C4-2B (cell line): ENCODE results near the gene GRK2.
"Not testable (repeated sequence)": the region's sequence is repeated elsewhere in the genome, so short reads cannot be mapped to it uniquely, and the experiment has no call there.

Experiments used
- H3K27ac ChIP-seq: fragments of 450-650 bp; 2 replicates; pipeline ENCODE4 v1.5.1; 2017
- ZFX ChIP-seq: fragments of 450-650 bp; IDR thresholded peaks from 2 replicates; pipeline ENCODE4 v1.6.1; 2017
- TF ChIP-seq, protein P1 (sequence below): fragments of 450-650 bp; conservative IDR thresholded peaks from 2 replicates; pipeline ENCODE4 v1.5.1; 2017; ENCODE audit warnings: mild to moderate bottlenecking

GRK2 gene

DNA sequence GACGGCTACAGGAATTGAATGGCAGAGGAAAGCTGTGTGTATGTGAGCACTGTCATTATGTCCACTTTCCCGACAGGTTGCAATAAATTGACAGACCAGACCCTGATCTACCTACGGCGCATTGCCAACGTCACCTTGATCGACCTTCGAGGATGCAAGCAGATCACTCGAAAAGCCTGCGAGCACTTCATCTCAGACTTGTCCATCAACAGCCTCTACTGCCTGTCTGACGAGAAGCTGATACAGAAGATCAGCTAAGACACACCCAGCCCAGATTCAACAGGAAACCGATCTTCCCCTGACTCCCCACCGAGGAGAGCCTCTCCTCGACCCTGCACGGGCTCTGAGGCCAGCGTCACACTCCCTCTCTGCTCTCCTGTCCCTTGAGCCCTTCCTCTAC is 11.5 kb upstream of the GRK2 start:
- TF ChIP-seq ZFX = no peak
- TF ChIP-seq, protein P1, sequence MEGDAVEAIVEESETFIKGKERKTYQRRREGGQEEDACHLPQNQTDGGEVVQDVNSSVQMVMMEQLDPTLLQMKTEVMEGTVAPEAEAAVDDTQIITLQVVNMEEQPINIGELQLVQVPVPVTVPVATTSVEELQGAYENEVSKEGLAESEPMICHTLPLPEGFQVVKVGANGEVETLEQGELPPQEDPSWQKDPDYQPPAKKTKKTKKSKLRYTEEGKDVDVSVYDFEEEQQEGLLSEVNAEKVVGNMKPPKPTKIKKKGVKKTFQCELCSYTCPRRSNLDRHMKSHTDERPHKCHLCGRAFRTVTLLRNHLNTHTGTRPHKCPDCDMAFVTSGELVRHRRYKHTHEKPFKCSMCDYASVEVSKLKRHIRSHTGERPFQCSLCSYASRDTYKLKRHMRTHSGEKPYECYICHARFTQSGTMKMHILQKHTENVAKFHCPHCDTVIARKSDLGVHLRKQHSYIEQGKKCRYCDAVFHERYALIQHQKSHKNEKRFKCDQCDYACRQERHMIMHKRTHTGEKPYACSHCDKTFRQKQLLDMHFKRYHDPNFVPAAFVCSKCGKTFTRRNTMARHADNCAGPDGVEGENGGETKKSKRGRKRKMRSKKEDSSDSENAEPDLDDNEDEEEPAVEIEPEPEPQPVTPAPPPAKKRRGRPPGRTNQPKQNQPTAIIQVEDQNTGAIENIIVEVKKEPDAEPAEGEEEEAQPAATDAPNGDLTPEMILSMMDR = no peak

DNA sequence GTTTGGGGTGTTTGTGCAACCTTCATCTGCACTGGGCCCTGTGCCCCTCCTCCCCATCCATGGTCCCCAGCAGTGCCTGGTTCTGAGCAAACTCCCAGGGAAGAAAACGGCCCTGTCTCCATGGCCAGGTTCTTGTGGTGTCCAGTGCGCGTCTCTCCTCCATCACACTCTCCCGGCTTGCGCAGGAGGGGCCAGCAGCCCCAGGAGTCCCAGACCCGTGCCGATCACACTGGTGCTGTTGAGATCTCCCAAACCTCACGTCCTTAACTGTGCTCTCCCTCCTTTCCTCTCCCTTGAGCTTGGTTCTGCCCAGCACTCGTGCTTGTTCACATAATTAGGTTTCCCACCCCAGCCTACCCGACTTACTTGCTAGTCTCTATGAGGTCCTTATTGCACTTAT is 10.9 kb upstream of the GRK2 start:
- H3K27ac ChIP-seq = no peak overlapping the region
- TF ChIP-seq ZFX = no peak
- TF ChIP-seq, protein P1 = no peak

More for the DNA sequence above, 11.5 kb upstream of the GRK2 start:
- H3K27ac ChIP-seq = no peak overlapping the region

DNA sequence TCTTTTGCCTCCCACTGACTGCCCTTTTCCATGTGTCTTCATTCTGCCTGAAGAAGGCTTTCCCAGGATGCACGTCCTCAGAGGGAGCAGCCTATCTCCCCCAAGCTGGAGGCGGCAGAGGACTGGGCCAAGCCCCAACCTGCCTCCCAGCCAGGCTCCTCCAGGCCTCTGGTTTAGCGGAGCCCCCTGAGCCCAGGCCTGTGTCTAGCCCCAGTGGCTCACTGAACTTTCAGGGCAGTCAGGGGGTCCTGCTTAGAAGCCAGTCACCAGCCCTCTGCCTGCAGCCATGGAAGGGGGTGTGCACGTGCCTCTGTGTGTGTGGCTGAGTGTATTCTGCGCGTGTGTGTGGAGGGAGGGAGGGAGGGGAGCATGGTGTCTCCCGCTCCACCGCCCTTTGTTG is 10.4 kb upstream of the GRK2 start:
- no peak for TF ChIP-seq ZFX
- TF ChIP-seq, protein P1 = no peak
- H3K27ac ChIP-seq = no peak overlapping the region

DNA sequence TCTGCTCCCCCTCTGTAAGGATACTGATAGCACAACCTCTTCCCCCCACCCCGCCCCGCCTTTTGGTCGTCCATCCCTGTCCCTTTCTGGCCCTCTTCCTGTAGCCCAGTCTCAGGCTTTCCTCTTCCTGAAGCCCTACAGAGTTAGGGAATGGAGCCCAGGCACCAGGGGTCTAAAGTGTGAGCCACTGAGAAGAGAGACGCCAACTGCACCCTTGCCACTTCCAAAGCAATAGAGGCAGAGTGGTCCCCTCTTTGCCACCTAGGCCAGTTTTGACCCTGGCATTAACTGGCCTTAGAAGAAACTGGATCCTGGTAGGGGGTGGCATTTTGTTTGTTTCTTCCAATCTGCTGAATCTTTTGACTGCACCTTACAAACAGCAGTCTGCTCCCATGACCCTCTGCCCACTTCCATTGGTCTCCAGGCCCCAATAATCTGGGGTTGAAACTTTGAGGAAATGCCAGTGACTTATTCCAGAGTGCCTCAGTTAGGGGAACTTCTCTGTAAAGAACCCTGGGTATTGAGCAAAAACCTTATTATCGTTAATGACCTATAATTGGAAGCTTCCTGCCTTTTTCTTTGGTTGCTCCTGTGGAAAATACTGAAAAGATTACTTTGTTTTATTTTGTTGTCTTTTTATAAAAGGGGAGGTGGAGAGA is 9.7 kb upstream of the GRK2 start:
- no peak for TF ChIP-seq ZFX
- TF ChIP-seq, protein P1 = no peak
- H3K27ac ChIP-seq = no peak overlapping the region

DNA sequence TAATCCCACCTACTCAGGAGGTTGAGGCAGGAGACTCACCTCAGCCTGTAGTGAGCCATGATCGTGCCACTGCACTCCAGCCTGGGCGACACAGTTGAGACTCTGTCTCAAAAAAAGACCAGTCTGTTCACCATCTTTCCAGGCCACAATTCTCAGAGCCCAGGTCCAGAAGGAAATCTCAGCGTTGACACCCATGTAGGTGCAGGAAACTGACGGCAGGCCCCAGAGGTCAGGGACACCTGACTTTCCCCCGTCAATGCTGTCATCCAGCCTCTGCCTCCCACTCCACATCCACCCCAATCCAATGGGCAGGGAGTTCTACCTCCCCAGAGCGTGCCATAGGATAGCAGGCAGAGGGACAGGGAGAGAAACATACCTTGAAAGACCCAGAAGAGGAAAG is 5.9 kb upstream of the GRK2 start:
- H3K27ac ChIP-seq = no peak overlapping the region
- TF ChIP-seq, protein P1 = no peak
- TF ChIP-seq ZFX = no peak

DNA sequence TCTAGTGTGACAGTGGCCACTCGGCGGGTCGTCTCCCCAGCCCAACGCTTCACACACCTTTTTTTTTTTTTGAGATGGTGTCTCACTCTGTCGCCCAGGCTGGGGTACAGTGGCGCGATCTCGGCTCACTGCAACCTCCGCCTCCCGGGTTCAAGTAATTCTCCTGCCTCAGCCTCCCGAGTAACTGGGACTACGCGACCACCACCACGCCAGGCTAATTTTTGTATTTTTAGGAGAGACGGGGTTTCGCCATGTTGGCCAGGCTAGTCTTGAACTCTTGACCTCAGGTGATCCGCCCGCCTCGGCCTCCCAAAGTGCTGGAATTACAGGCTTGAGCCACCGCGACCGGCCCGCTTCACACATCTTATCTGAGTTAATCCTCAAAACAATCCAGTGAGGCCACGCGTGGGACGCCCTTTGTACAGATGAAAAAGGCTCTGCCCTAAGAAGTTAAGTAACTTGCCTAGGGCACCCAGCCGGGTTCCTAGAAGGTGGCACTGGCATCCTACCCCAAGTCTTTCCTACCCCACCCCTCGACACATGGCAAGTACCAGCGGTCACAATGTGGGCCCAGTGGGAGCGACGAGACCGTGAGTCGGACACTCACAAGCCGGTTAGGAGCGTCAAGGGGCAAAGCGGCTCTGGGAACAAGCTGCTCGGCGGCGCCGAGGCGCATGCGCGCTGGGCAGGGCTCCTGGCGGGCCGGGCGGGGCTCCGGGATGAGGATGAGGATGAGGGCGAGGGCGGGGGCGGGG is 5.2 kb upstream of the GRK2 start:
- not testable (repeated sequence) for H3K27ac ChIP-seq

DNA sequence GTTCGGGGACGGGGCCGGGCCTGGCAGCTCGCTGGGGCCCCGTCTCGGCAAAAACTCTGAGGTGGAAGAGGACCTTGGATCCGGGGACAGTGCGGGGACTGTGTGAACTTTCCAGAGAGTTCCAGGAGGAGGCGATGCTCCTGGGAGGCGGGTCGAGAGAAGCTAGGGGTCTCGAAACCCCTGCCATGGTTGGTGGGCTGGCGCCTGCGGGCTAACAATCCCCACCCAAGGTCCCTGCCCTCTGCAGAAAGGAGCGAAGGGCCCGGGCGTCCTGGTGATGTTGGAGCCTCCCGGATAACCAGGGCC is 4.7 kb upstream of the GRK2 start:
- TF ChIP-seq, protein P1 = no peak
- no peak overlapping the region for H3K27ac ChIP-seq

DNA sequence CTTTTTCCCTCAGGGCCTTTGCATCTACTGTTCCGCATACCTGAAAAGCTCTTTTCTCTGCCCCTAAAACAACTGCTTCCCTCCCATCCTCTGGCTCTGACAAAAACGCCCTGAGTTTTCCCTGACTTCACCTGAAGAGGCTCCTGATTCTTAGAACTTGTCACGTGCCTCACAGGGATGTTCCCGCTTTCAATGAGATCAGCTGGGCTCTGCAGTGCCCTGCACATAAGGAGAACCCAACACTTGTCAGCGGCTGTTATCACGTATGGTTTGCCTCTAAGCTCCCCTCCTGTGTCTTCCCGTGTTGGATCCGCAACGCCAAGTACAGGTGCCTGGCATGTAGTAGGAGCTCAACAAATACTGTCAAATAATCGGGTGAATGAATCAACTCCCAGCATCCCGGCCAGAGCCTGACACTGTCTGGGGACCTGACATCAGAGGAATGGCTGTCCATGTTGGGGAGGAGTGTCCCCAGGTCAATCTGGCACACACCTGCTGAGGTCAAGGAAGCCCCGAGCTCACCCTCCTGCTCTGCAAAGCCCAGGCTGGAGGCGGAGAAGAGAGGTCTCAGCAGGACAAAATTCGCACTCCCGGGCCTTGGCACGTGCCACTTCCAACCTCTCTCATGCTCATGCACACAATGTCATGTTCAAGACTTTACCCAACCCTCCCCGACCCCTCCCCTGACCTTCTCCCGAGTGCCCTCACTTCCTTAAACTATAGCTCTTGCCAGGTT is 4.2 kb upstream of the GRK2 start:
- TF ChIP-seq ZFX = no peak
- TF ChIP-seq, protein P1 = no peak
- no peak overlapping the region for H3K27ac ChIP-seq
